Hepatocyte (in vitro differentiated cells): ENCODE results near the gene EXOC6. TPM values are rescaled to one million over a fixed set of nuclear protein-coding genes. Genes with fewer than 3 reads are reported as not detected.

Experiments used
- DNase-seq: peaks from one replicate; pipeline ENCODE4 v3.0.0-alpha.2; 2016; ENCODE audit warnings: low spot score
- H2AFZ ChIP-seq: fragments of 200-600 bp; sonication (generic); 2 replicates; pipeline ENCODE4 v1.6.0; 2016; ENCODE audit warnings: antibody characterized with exemption, mild to moderate bottlenecking
- H3K27ac ChIP-seq: fragments of 200-600 bp; sonication (generic); 2 replicates; pipeline ENCODE4 v1.5.1; 2016; ENCODE audit warnings: mild to moderate bottlenecking
- H3K27me3 ChIP-seq: fragments of 200-600 bp; sonication (generic); 2 replicates; pipeline ENCODE4 v1.6.1; 2016
- H3K36me3 ChIP-seq: fragments of 200-600 bp; sonication (generic); replicated peaks from 2 replicates; pipeline ENCODE4 v1.5.1; 2016; ENCODE audit warnings: low read depth; ENCODE audit not compliant: insufficient read depth
- H3K4me1 ChIP-seq: fragments of 200-600 bp; sonication (generic); 2 replicates; pipeline ENCODE4 v1.5.1; 2016; ENCODE audit warnings: mild to moderate bottlenecking, moderate library complexity; ENCODE audit not compliant: insufficient read depth
- H3K4me2 ChIP-seq: fragments of 200-600 bp; sonication (generic); 2 replicates; pipeline ENCODE4 v1.6.0; 2016
- H3K4me3 ChIP-seq: fragments of 200-600 bp; sonication (generic); 2 replicates; pipeline ENCODE4 v1.5.1; 2016; ENCODE audit warnings: mild to moderate bottlenecking
- H3K79me2 ChIP-seq: fragments of 200-600 bp; sonication (generic); 2 replicates; pipeline ENCODE4 v1.6.0; 2017; ENCODE audit warnings: mild to moderate bottlenecking
- H3K9me2 ChIP-seq: fragments of 200-600 bp; sonication (generic); replicated peaks from 2 replicates; pipeline ENCODE4 v1.6.0; 2017; ENCODE audit warnings: mild to moderate bottlenecking; ENCODE audit not compliant: insufficient read depth
- H3K9me3 ChIP-seq: fragments of 200-600 bp; sonication (generic); 2 replicates; pipeline ENCODE4 v1.5.1; 2016; ENCODE audit warnings: low read depth, mild to moderate bottlenecking
- H4K20me1 ChIP-seq: fragments of 200-600 bp; sonication (generic); 2 replicates; pipeline ENCODE4 v1.6.0; 2016; ENCODE audit warnings: mild to moderate bottlenecking; ENCODE audit not compliant: insufficient read depth, poor library complexity, severe bottlenecking
- CTCF ChIP-seq: fragments of 200-600 bp; sonication (generic); IDR thresholded peaks from 2 replicates; pipeline ENCODE4 v1.5.1; 2016; ENCODE audit warnings: antibody characterized with exemption, mild to moderate bottlenecking; ENCODE audit not compliant: poor library complexity
- EZH2 ChIP-seq: fragments of 200-600 bp; sonication (generic); IDR thresholded peaks from 2 replicates; pipeline ENCODE4 v1.6.1; 2016; ENCODE audit warnings: antibody characterized with exemption, mild to moderate bottlenecking, borderline replicate concordance
- EZH2phosphoT487 ChIP-seq: fragments of 200-600 bp; sonication (generic); IDR thresholded peaks from one replicate; pipeline ENCODE4 v1.6.1; 2018; ENCODE audit warnings: antibody characterized with exemption, mild to moderate bottlenecking, low read depth, moderate library complexity; ENCODE audit not compliant: unreplicated experiment, severe bottlenecking
- WGBS: methylation state at CpG from one replicate; pipeline ENCODE4 v1.1.6; 2016; ENCODE audit warnings: low lambda C conversion rate; ENCODE audit errors: missing lambda C conversion rate; 5-methylcytosine and 5-hydroxymethylcytosine counted together
- polyA plus RNA-seq: library from polyadenylated mRNA; unstranded; fragments of >200 nt; fragmentation: Nextera tagmentation; extraction: Ambion mirVana; gene quantifications from 2 replicates; pipeline ENCODE4 v1.2.1, GENCODE V29; 2016
- total RNA-seq: library from RNA; depleted of rRNA; stranded (reverse); fragments of >200 nt; gene quantifications from 2 replicates; pipeline ENCODE4 v1.2.3, GENCODE V29; 2014

EXOC6 gene
- total and polyA plus RNA-seq, 2 experiments from 2014 or later, result 5.8 to 11.7 TPM

- no peaks in the 10 kb centered on the region for H3K9me3 ChIP-seq
- no peak for TF ChIP-seq CTCF
- TF ChIP-seq EZH2phosphoT487, result no peak
- no peak for TF ChIP-seq EZH2
- WGBS, result 78% methylated on average over 3 of the region's 3 CpGs
- H3K9me2 ChIP-seq, result no peaks in the 10 kb centered on the region
- no peaks in the 10 kb centered on the region for H3K27me3 ChIP-seq
- DNase-seq, result no peak
- no peak overlapping the region for H2AFZ ChIP-seq
- no peaks in the 10 kb centered on the region for H3K4me1 ChIP-seq
- no peak overlapping the region for H3K4me3 ChIP-seq
- no peak overlapping the region for H3K27ac ChIP-seq
- no peak overlapping the region for H3K4me2 ChIP-seq
- H3K79me2 ChIP-seq, result no peaks in the 10 kb centered on the region
- no peaks in the 10 kb centered on the region for H3K36me3 ChIP-seq
- H4K20me1 ChIP-seq, result no peaks in the 10 kb centered on the region
These were observed 239.5 kb downstream of the EXOC6 start for GRCh38 chr10:93087846-93088245.

GRCh38 chr10:93088466-93088865 lies 240.1 kb downstream of the EXOC6 start:
- Histone ChIP-seq H2AFZ (no peak overlapping the region), H3K36me3 (no peaks in the 10 kb centered on the region), H3K27me3 (no peaks in the 10 kb centered on the region), H4K20me1 (no peaks in the 10 kb centered on the region), H3K27ac (no peak overlapping the region), H3K9me3 (no peaks in the 10 kb centered on the region), H3K4me1 (no peaks in the 10 kb centered on the region), H3K4me2 (no peak overlapping the region), H3K9me2 (no peaks in the 10 kb centered on the region), H3K79me2 (no peaks in the 10 kb centered on the region), H3K4me3 (no peak overlapping the region)
- DNase-seq, result no peak
- TF ChIP-seq EZH2phosphoT487 (no peak), CTCF (no peak), EZH2 (no peak)
- WGBS, result 79% methylated on average over 4 of the region's 4 CpGs

GRCh38 chr10:93090619-93091018 lies 242.3 kb downstream of the EXOC6 start:
- WGBS, result 98% methylated on average over 2 of the region's 2 CpGs

More at GRCh38 chr10:93090619-93091018, 242.3 kb downstream of the EXOC6 start:
- no peak overlapping the region for H2AFZ ChIP-seq
- no peaks in the 10 kb centered on the region for H4K20me1 ChIP-seq
- H3K27me3 ChIP-seq, result no peaks in the 10 kb centered on the region
- TF ChIP-seq EZH2 (no peak), EZH2phosphoT487 (no peak), CTCF (no peak)
- no peaks in the 10 kb centered on the region for H3K9me2 ChIP-seq
- no peaks in the 10 kb centered on the region for H3K36me3 ChIP-seq
- no peak overlapping the region for H3K27ac ChIP-seq
- H3K4me3 ChIP-seq, result no peak overlapping the region
- H3K4me1 ChIP-seq, result no peaks in the 10 kb centered on the region
- no peaks in the 10 kb centered on the region for H3K79me2 ChIP-seq
- DNase-seq, result no peak
- no peak overlapping the region for H3K4me2 ChIP-seq
- H3K9me3 ChIP-seq, result no peaks in the 10 kb centered on the region
